Left colon (tissue), 2 donors: ENCODE measurements around the gene PRG2. TPM values are rescaled to one million over a fixed set of nuclear protein-coding genes. Genes with fewer than 3 reads are reported as not detected.
"Not testable (repeated sequence)": the region's sequence is repeated elsewhere in the genome, so short reads cannot be mapped to it uniquely, and the experiment has no call there.

Experiments
- ATAC-seq: fragments of 200-7000 bp; cut with Tn5 transposase; one replicate; pipeline ENCODE4 v1.9.1; 2020; ENCODE audit warnings: mild to moderate bottlenecking, moderate library complexity
- DNase-seq, 2 donors: peaks; one replicate each; pipeline ENCODE4 v3.0.0-alpha.2; 2020
- intact Hi-C, 2 donors: fragments of 100-400 bp; cut with DNase I in 1 of 2; cut with micrococcal nuclease in 1 of 2; formaldehyde crosslinking; loops; one replicate each; pipeline versions ENCODE4 v1.11.2 to v1.14.0; 2022; cut with DNase I, micrococcal nuclease
- total RNA-seq, 2 donors: library from RNA; stranded (reverse); fragmentation: NEBNext Ultra II Directional; extraction: Animal tissue kit (Norgen Biotek cat#: 25700); gene quantifications; one replicate each; pipeline ENCODE4 v1.2.1, GENCODE V29; 2021
- donor health status: DM: no; HTN: no; CAD: no.
- donor health status: DM: yes; HTN: yes; CAD: no.

PRG2 gene
- total RNA-seq, 2 donors from 2014 or later, result 0.22 TPM; not detected in 1

- ATAC-seq, DNase-seq, intact Hi-C loops: not testable (repeated sequence)
Measured at GRCh38 chr11:57336856-57337255, 53.6 kb downstream of the PRG2 start.

Other genes starting within 250 kb of the PRG2 start
- under 1 TPM; 0.09 to 0.45 TPM for gene LRRC55, start 208.7 kb downstream of the PRG2 start, total RNA-seq
- 1 to 10 TPM; 3.5 to 3.6 TPM for gene APLNR, start 153.4 kb downstream of the PRG2 start, total RNA-seq
- gene TNKS1BP1, start 65.7 kb downstream of the PRG2 start, total RNA-seq, result 100 to 1,000 TPM; 135 to 191 TPM
- gene SSRP1, start 54.8 kb downstream of the PRG2 start, total RNA-seq, result 10 to 100 TPM; 56.5 to 67.8 TPM
- gene P2RX3, start 52.3 kb downstream of the PRG2 start, total RNA-seq, result not detected
- gene PRG3, start 9.5 kb downstream of the PRG2 start, total RNA-seq, result not detected
- gene SLC43A3, start 36.5 kb upstream of the PRG2 start, total RNA-seq, result 1 to 10 TPM; 6.9 to 9.6 TPM
- under 1 TPM; 0.67 to 0.98 TPM for gene RTN4RL2, start 69.9 kb upstream of the PRG2 start, total RNA-seq
- gene SLC43A1, start 125.1 kb upstream of the PRG2 start, total RNA-seq, result 1 to 10 TPM; 7.1 to 9.6 TPM
- gene TIMM10, start 140.1 kb upstream of the PRG2 start, total RNA-seq, result 10 to 100 TPM; 28.6 to 47.4 TPM
- not detected for gene SMTNL1, start 146.9 kb upstream of the PRG2 start, total RNA-seq
- 10 to 100 TPM; 27.6 to 47.2 TPM for gene UBE2L6, start 177.0 kb upstream of the PRG2 start, total RNA-seq
- 10 to 100 TPM; 34.6 to 78.6 TPM for gene SERPING1, start 207.0 kb upstream of the PRG2 start, total RNA-seq